NCI-H2196 treated with DMSO at 0.1 percent for 48 hours (cell line): ENCODE measurements around the gene FBLIM1.

Experiments
- DNase-seq: peaks from one replicate; lab custom pipeline; 2025; ENCODE audit not compliant: unreplicated experiment; lab: John Stamatoyannopoulos, UW

FBLIM1 gene

GRCh38 chr1:15764890-15765289, 6.3 kb downstream of the FBLIM1 start:
- no peak for DNase-seq

GRCh38 chr1:15765495-15766194, 7.0 kb downstream of the FBLIM1 start:
- no peak for DNase-seq

DNA sequence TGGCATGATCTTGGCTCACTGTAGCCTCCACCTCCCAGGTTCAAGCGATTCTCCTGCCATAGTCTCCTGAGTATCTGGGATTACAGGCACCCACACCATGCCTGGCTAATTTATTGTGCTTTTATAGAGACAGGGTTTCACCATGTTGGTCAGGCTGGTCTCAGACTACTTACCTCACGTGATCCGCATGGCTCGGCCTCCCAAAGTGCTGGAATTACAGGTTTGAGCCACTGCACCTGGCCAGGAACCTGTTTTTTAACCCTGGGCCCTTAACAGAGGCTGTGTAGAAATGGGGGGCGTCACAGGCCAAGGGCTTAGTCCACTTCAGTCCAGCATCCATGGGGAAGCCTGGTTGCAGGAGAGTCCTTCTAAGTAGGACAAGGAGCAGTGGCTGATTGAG, 9.3 kb downstream of the FBLIM1 start:
- no peak for DNase-seq

- no peak for DNase-seq
Measured at GRCh38 chr1:15768388-15768787, 9.8 kb downstream of the FBLIM1 start.

DNA sequence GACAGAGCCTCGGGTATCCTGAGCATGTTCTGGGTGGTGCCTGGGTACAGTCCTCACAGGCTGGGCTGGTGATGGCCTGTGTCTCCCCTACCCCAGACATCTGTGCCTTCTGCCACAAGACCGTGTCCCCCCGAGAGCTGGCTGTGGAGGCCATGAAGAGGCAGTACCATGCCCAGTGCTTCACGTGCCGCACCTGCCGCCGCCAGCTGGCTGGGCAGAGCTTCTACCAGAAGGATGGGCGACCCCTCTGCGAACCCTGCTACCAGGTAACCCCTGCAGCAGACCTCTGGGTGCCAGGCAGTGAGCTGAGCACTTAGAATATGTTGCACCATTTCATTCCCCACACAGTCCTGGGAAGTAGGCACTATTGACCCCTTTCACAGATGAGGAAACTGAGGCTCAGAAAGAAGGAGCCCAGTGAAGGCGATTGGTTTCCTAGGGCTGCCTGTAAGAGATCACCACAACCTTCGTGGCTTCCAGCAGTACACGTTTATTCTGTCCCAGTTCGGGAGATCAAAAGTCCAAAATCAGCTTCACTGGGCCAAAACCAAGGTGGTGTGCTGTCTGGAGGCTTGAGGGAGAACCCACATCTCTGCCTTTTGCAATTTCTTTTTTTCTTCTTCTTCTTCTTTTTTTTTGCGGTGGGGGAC, 11.8 kb downstream of the FBLIM1 start:
- DNase-seq, result no peak

GRCh38 chr1:15771836-15772515, 13.4 kb downstream of the FBLIM1 start:
- DNase-seq, result no peak

DNA sequence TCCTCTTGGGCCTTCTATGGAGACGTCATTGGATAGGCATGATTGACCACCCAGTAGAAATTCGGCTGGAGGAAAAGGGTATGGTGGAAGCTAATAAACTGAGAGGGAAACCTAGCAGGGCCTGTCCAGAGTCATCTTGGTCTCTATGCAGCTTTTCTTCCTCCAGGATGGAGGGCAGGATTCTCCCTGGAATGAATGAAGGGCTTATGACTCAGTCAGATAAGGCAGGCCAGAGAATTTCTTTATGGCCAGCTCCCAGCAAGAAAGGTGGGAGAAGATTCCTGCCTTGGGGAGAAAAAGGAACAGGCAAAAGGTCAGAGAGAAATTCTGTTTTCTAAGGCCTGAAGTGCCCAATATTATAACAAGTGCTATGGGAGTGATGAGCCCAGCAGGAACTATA, 17.1 kb downstream of the FBLIM1 start:
- DNase-seq, result no peak

DNA sequence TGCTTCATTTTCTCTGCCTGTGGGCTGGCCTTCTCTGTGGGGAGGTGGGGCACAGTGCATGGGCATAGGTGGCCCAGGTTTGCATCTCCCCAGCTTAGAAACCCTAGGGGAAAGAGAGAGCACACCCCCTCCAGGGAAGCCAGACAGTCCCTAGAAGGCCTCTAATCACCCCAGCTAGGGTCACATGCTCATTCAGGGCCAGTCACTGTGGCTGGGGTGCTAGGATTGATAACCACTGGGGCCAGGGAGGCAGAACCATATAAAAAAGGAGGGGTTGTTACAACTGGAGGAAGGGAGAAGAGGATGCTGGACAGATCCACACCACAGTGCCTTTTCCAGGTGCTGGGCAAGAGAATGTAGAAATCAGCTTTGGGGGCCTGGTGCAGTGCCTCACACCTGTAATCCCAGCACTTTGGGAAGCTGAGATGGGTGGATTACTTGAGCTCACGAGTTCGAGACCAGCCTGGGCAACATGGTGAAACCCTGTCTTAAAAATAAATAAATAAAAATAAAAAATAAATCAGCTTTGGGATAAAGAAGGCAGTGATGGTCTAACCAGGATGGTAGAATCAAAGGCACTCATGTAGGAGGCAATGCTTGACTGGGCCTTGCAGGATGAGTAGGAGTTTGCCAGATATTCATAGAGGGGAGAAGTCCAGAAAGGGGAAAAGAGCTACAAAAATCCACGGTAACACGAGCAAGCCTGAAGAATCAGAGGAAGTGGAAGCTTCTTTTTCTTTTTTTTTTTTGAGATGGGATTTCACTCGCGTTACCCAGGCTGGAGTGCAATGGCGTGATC, 19.5 kb downstream of the FBLIM1 start:
- no peak for DNase-seq

DNA sequence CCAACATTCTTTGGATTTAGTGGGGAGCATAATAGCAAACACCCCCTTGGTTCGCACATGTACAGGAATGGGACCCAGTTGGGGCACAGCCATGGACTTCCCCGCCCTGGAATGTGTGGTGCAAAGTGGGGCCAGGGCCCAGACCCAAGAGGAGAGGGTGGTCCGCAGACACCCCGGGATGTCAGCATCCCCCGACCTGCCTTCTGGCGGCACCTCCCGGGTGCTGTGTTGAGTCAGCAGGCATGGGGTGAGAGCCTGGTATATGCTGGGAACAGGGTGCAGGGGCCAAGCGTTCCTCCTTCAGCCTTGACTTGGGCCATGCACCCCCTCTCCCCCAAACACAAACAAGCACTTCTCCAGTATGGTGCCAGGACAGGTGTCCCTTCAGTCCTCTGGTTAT, 27.1 kb downstream of the FBLIM1 start:
- DNase-seq, result no peak

- DNase-seq, result no peak
Measured at GRCh38 chr1:15786581-15786980, 28.0 kb downstream of the FBLIM1 start.

- no peak for DNase-seq
Measured at GRCh38 chr1:15788624-15789301, 30.2 kb downstream of the FBLIM1 start.

DNA sequence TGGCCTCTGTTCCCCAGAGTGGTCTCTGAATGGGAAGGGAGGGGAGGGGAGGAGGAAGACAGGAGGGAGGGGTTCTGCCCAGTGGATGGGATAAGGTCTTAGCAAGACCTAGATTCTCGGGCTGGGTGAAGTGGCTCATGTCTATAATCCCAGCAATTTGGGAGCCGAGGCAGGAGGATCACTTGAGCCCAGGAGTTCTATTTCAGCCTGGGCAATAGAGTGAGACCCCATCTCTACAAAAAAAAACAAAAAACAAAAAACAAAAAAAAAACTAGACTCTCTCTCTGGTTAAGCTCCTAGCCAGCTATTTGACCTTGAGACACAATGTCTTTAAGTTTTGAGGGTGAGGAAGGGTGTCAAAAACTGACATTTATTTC, 37.5 kb downstream of the FBLIM1 start:
- DNase-seq, result no peak

GRCh38 chr1:15797614-15798390, 39.2 kb downstream of the FBLIM1 start:
- DNase-seq, result no peak

DNA sequence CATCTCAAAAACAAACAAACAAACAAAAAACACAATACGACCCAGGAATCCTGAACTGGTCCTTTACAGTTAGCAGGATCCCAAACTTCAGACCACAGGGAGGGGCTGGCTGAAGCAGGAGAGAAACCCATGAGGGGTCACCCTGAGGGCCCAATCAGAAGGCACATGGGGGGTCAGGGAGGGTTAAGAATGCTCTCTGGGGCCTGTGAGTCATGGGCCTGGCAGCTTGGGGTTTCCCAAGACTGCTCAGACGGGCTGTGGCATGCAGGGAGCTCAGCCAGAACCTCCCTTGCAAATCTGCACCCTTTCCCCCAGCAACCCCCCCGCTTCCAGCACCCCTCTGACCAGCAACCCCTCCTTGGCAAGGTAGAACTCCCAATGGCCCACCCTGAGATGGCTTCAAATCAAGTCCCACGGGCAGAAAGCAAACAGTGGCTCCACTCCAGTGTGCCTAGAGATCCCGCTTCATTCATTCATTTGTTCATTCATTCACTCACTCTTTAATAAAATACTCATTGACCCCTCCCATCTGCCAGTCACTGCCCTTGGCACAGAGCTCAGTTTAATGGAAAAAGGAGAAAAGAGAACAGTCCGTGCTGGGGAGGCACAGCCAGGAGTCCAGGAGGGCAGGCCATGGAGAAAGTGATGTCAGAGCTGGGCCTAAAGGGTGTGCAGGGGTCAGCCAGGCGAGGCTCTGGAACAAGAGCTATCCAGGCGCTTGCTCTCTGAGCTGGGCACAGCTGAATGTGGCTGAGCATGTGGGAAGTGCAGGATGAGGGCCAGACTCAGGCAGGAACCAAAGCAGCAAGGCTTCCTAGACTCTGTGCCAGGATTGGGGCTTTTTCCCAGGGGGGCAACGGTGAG, 40.6 kb downstream of the FBLIM1 start:
- no peak for DNase-seq

GRCh38 chr1:15799928-15800835, 41.6 kb downstream of the FBLIM1 start:
- DNase-seq, result peak; percentile 58

GRCh38 chr1:15802234-15802965, 43.8 kb downstream of the FBLIM1 start:
- no peak for DNase-seq

- DNase-seq, result no peak
Measured at GRCh38 chr1:15803380-15803779, 44.8 kb downstream of the FBLIM1 start.

- DNase-seq, result no peak
Measured at GRCh38 chr1:15804060-15804459, 45.5 kb downstream of the FBLIM1 start.
